HEK293T (cell line): ENCODE results near the gene ZBTB8B.

Experiments used
- BHLHE40 ChIP-seq: fragments of 450-650 bp; IDR thresholded peaks from 2 replicates; pipeline ENCODE4 v1.6.1; 2016; ENCODE audit warnings: mild to moderate bottlenecking, moderate library complexity, borderline replicate concordance
- CTBP1 ChIP-seq: fragments of 450-650 bp; IDR thresholded peaks from 2 replicates; pipeline ENCODE4 v1.6.1; 2016; ENCODE audit warnings: borderline replicate concordance
- FOXM1 ChIP-seq: fragments of 450-650 bp; IDR thresholded peaks from 2 replicates; pipeline ENCODE4 v1.6.1; 2017; ENCODE audit warnings: mild to moderate bottlenecking, borderline replicate concordance
- NFRKB ChIP-seq: fragments of 450-650 bp; IDR thresholded peaks from 2 replicates; pipeline ENCODE4 v1.6.1; 2016; ENCODE audit warnings: mild to moderate bottlenecking, moderate library complexity
- SP1 ChIP-seq: fragments of 450-650 bp; IDR thresholded peaks from 2 replicates; pipeline ENCODE4 v1.6.1; 2017
- SUZ12 ChIP-seq: fragments of 450-650 bp; IDR thresholded peaks from 2 replicates; pipeline ENCODE4 v1.6.1; 2016; ENCODE audit warnings: mild to moderate bottlenecking

DNA sequence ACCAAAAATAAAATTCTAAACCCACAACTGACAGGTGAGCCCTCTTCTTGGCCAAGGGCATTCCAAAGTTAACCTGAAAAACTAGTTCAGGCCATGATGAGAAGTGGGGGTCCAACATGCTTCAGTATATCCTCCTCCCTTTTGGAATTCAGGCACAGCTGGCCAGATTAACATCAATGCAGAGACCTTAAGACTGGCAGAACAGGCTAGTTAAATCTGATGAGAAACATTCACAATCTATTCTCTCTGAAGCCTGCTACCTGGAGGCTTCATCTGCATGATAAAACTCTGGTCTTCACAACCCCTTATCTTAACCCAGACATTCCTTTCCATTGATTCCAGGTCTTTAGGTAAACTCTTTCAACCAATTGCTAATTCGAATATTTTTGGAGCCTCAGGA, 26.7 kb upstream of the ZBTB8B start:
- TF ChIP-seq SUZ12: no peak
- no peak for TF ChIP-seq BHLHE40
- no peak for TF ChIP-seq FOXM1
- no peak for TF ChIP-seq CTBP1
- no peak for TF ChIP-seq SP1
- no peak for TF ChIP-seq NFRKB
